ENCODE results near the gene MAP7D1. TPM values are rescaled to one million over a fixed set of nuclear protein-coding genes. Genes with fewer than 3 reads are reported as not detected.
A peak's percentile ranks its signal among the peaks of the same experiment; 100 is the strongest.

Gene MAP7D1
- total RNA-seq, 3 donors from 2014 or later (not counting 1 experiment from before 2014, with no cell fraction given), result 213 to 232 (median 230) TPM

- no peak overlapping the region for H3K4me3 Mint-ChIP-seq
- H3K27me3 Mint-ChIP-seq (ENCODE audit: low read depth in 2 of 2), result no peaks in the 10 kb centered on the region
- peaks cover 17% of the 10 kb centered on the region for H3K4me1 ChIP-seq (ENCODE audit: control insufficient read depth, insufficient read depth, low read length)
- no peaks in the 10 kb centered on the region for H3K9me3 Mint-ChIP-seq
- intact Hi-C loops (cut with micrococcal nuclease), result no loop called here
- H3K36me3 Mint-ChIP-seq, result peaks cover 9% of the 10 kb centered on the region
- no peak overlapping the region for H3K27ac Mint-ChIP-seq
- no peak overlapping the region for H3K4me3 ChIP-seq (ENCODE audit: low read length)
- 96% methylated on average over 21 of the region's 21 CpGs for WGBS (ENCODE audit: insufficient coverage)
- ATAC-seq (no peak), DNase-seq (no peak)
- H3K4me1 Mint-ChIP-seq, result peaks cover 26 to 34% of the 10 kb centered on the region in 2 donors
- H3K9me3 ChIP-seq (ENCODE audit: control insufficient read depth, insufficient read depth, low read length), result no peaks in the 10 kb centered on the region
- H3K27me3 ChIP-seq (ENCODE audit: control insufficient read depth, insufficient read depth, low read length), result no peaks in the 10 kb centered on the region
- H3K36me3 ChIP-seq (ENCODE audit: control insufficient read depth, insufficient read depth, low read length), result peaks cover 77% of the 10 kb centered on the region
- no peak overlapping the region for H3K27ac ChIP-seq (ENCODE audit: low read length)
- TF ChIP-seq CTCF (IDR thresholded peaks at IDR 0.05), result no peak
These were observed 16.2 kb downstream of the MAP7D1 start for GRCh38 chr1:36172017-36172747.

- no peak overlapping the region for H3K4me3 Mint-ChIP-seq
- no peaks in the 10 kb centered on the region for H3K9me3 ChIP-seq (ENCODE audit: control insufficient read depth, insufficient read depth, low read length)
- peaks cover 9% of the 10 kb centered on the region for H3K36me3 Mint-ChIP-seq
- H3K9me3 Mint-ChIP-seq, result no peaks in the 10 kb centered on the region
- no peak for DNase-seq
- H3K27ac ChIP-seq (ENCODE audit: low read length), result no peak overlapping the region
- WGBS (ENCODE audit: insufficient coverage), result 100% methylated on average over 1 of the region's 2 CpGs
- ATAC-seq, result no peak
- peaks cover 79% of the 10 kb centered on the region for H3K36me3 ChIP-seq (ENCODE audit: control insufficient read depth, insufficient read depth, low read length)
- H3K27ac Mint-ChIP-seq, result peak overlapping the region in 1 of 2 donors; percentile 14
- no peak for TF ChIP-seq CTCF (IDR thresholded peaks at IDR 0.05)
- H3K4me1 ChIP-seq (ENCODE audit: control insufficient read depth, insufficient read depth, low read length), result peaks cover 11% of the 10 kb centered on the region
- H3K4me1 Mint-ChIP-seq, result peaks cover 25 to 32% of the 10 kb centered on the region in 2 donors
- H3K27me3 Mint-ChIP-seq (ENCODE audit: low read depth in 2 of 2), result no peaks in the 10 kb centered on the region
- no peak overlapping the region for H3K4me3 ChIP-seq (ENCODE audit: low read length)
- H3K27me3 ChIP-seq (ENCODE audit: control insufficient read depth, insufficient read depth, low read length), result no peaks in the 10 kb centered on the region
- intact Hi-C loops (cut with micrococcal nuclease), result no loop called here
These were observed 17.0 kb downstream of the MAP7D1 start for GRCh38 chr1:36172983-36173382.

- no peak overlapping the region for H3K4me3 Mint-ChIP-seq
- no peak for ATAC-seq
- peaks cover 8% of the 10 kb centered on the region for H3K4me1 ChIP-seq (ENCODE audit: control insufficient read depth, insufficient read depth, low read length)
- H3K4me3 ChIP-seq (ENCODE audit: low read length), result no peak overlapping the region
- peaks cover 9% of the 10 kb centered on the region for H3K36me3 Mint-ChIP-seq
- no peaks in the 10 kb centered on the region for H3K27me3 ChIP-seq (ENCODE audit: control insufficient read depth, insufficient read depth, low read length)
- no peak for DNase-seq
- no peak overlapping the region for H3K27ac ChIP-seq (ENCODE audit: low read length)
- H3K9me3 ChIP-seq (ENCODE audit: control insufficient read depth, insufficient read depth, low read length), result no peaks in the 10 kb centered on the region
- H3K27ac Mint-ChIP-seq, result peak overlapping the region in 1 of 2 donors; percentile 65
- peaks cover 18 to 24% of the 10 kb centered on the region in 2 donors for H3K4me1 Mint-ChIP-seq
- H3K36me3 ChIP-seq (ENCODE audit: control insufficient read depth, insufficient read depth, low read length), result peaks cover 89% of the 10 kb centered on the region
- TF ChIP-seq CTCF (IDR thresholded peaks at IDR 0.05), result no peak
- WGBS (ENCODE audit: insufficient coverage), result 92% methylated on average over 11 of the region's 11 CpGs
- intact Hi-C loops (cut with micrococcal nuclease), result no loop called here
- no peaks in the 10 kb centered on the region for H3K27me3 Mint-ChIP-seq (ENCODE audit: low read depth in 2 of 2)
- no peaks in the 10 kb centered on the region for H3K9me3 Mint-ChIP-seq
These were observed 18.8 kb downstream of the MAP7D1 start for GRCh38 chr1:36174713-36175112.
